Measurements from ENCODE around the gene TM2D1. TPM values are rescaled to one million over a fixed set of nuclear protein-coding genes. Genes with fewer than 3 reads are reported as not detected.

The TM2D1 gene
- total RNA-seq, 2 donors from 2014 or later, result 24.1 to 32.9 TPM

- DNase-seq, result no peak
- no peaks in the 10 kb centered on the region for H3K36me3 ChIP-seq (ENCODE audit: control insufficient read depth, insufficient read depth, low read length)
- H3K4me3 ChIP-seq (ENCODE audit: low read length), result no peak overlapping the region
- Mint-ChIP-seq H3K27me3 (ENCODE audit: insufficient read depth) (peaks cover 4% of the 10 kb centered on the region), H3K9me3 (no peaks in the 10 kb centered on the region), H3K36me3 (ENCODE audit: low read depth) (no peaks in the 10 kb centered on the region), H3K4me3 (no peak overlapping the region), H3K4me1 (peaks cover 8% of the 10 kb centered on the region), H3K27ac (no peak overlapping the region)
- no peaks in the 10 kb centered on the region for H3K27me3 ChIP-seq (ENCODE audit: control insufficient read depth, insufficient read depth, low read length, poor library complexity, severe bottlenecking)
- H3K9me3 ChIP-seq (ENCODE audit: control insufficient read depth, low read length), result no peaks in the 10 kb centered on the region
- no peak overlapping the region for H3K9ac ChIP-seq (ENCODE audit: extremely low read depth, low read length, poor library complexity, severe bottlenecking)
- TF ChIP-seq CTCF (conservative IDR thresholded peaks at IDR 0.05), result no peak
- no peak overlapping the region for H3K27ac ChIP-seq (ENCODE audit: low read depth, low read length)
- H3K4me1 ChIP-seq (ENCODE audit: control insufficient read depth, insufficient read depth, low read length), result no peaks in the 10 kb centered on the region
- 90 to 100% methylated on average over 2 of the region's 2 CpGs for WGBS, 2 experiments (ENCODE audit: insufficient coverage in 1 of 2, insufficient read length in 1 of 2)
Measured at GRCh38 chr1:61637470-61637869, 87.5 kb downstream of the TM2D1 start.

GRCh38 chr1:61636814-61637213, 88.1 kb downstream of the TM2D1 start:
- no peak overlapping the region for H3K4me3 Mint-ChIP-seq
- Histone ChIP-seq H3K4me3 (ENCODE audit: low read length) (no peak overlapping the region), H3K9ac (ENCODE audit: extremely low read depth, low read length, poor library complexity, severe bottlenecking) (no peak overlapping the region), H3K4me1 (ENCODE audit: control insufficient read depth, insufficient read depth, low read length) (no peaks in the 10 kb centered on the region), H3K27me3 (ENCODE audit: control insufficient read depth, insufficient read depth, low read length, poor library complexity, severe bottlenecking) (no peaks in the 10 kb centered on the region), H3K9me3 (ENCODE audit: control insufficient read depth, low read length) (no peaks in the 10 kb centered on the region), H3K36me3 (ENCODE audit: control insufficient read depth, insufficient read depth, low read length) (no peaks in the 10 kb centered on the region), H3K27ac (ENCODE audit: low read depth, low read length) (no peak overlapping the region)
- DNase-seq, result no peak
- peaks cover 4% of the 10 kb centered on the region for H3K27me3 Mint-ChIP-seq (ENCODE audit: insufficient read depth)
- TF ChIP-seq CTCF (conservative IDR thresholded peaks at IDR 0.05), result no peak
- no peaks in the 10 kb centered on the region for H3K36me3 Mint-ChIP-seq (ENCODE audit: low read depth)
- peaks cover 6% of the 10 kb centered on the region for H3K4me1 Mint-ChIP-seq
- H3K27ac Mint-ChIP-seq, result no peak overlapping the region
- H3K9me3 Mint-ChIP-seq, result no peaks in the 10 kb centered on the region
- 74 to 80% methylated on average over 2 to 3 of the region's 3 CpGs for WGBS, 2 experiments (ENCODE audit: insufficient coverage in 1 of 2, insufficient read length in 1 of 2)

DNA sequence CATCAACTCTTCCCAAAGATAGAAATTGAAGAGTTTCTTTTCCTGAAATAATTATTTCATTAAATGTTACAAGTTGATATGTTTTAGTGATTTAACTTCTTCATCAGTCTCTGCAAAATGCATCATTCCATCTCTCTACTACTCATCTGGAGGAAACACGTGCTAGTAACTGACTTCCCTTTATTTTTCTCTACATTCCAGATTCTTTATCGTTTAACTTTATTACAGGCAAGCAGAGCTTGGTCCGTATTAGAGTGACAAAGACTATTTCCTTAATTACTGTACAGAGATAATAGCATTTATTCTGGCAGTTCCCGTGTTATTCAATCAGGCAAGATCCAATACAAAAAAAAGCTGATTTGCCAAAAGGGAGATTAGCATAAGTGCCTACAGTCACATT, 88.6 kb downstream of the TM2D1 start:
- Histone ChIP-seq H3K4me1 (ENCODE audit: control insufficient read depth, insufficient read depth, low read length) (no peaks in the 10 kb centered on the region), H3K9ac (ENCODE audit: extremely low read depth, low read length, poor library complexity, severe bottlenecking) (no peak overlapping the region), H3K27ac (ENCODE audit: low read depth, low read length) (no peak overlapping the region), H3K9me3 (ENCODE audit: control insufficient read depth, low read length) (no peaks in the 10 kb centered on the region), H3K36me3 (ENCODE audit: control insufficient read depth, insufficient read depth, low read length) (no peaks in the 10 kb centered on the region), H3K27me3 (ENCODE audit: control insufficient read depth, insufficient read depth, low read length, poor library complexity, severe bottlenecking) (no peaks in the 10 kb centered on the region), H3K4me3 (ENCODE audit: low read length) (no peak overlapping the region)
- no peaks in the 10 kb centered on the region for H3K9me3 Mint-ChIP-seq
- 89 to 94% methylated on average over 4 of the region's 4 CpGs for WGBS, 2 experiments (ENCODE audit: insufficient coverage in 1 of 2, insufficient read length in 1 of 2)
- DNase-seq, result no peak
- no peak overlapping the region for H3K27ac Mint-ChIP-seq
- H3K4me1 Mint-ChIP-seq, result peaks cover 4% of the 10 kb centered on the region
- no peak overlapping the region for H3K4me3 Mint-ChIP-seq
- no peak for TF ChIP-seq CTCF (conservative IDR thresholded peaks at IDR 0.05)
- H3K27me3 Mint-ChIP-seq (ENCODE audit: insufficient read depth), result peaks cover 3% of the 10 kb centered on the region
- H3K36me3 Mint-ChIP-seq (ENCODE audit: low read depth), result no peaks in the 10 kb centered on the region
